CD8-positive, alpha-beta memory T cell (primary cell): Measurements from ENCODE around the gene SMIM12. TPM values are rescaled to one million over a fixed set of nuclear protein-coding genes. Genes with fewer than 3 reads are reported as not detected.

Experiments used
- CTCF ChIA-PET: fragments of 350-600 bp; sonication (Branson Sonifier 250); formaldehyde crosslinking; loops from one replicate; lab custom pipeline; 2021; ENCODE audit warnings: antibody characterized with exemption; lab: Charles Lee
- POLR2A ChIA-PET: fragments of 350-600 bp; sonication (Branson Sonifier 250); formaldehyde crosslinking; loops from one replicate; lab custom pipeline; 2021; ENCODE audit warnings: antibody characterized with exemption; lab: Charles Lee
- DNase-seq, 5 donors: peaks; one replicate each; pipeline versions ENCODE4 v3.0.0 to v3.0.0-alpha.2; 2020 to 2022; ENCODE audit warnings: mixed read lengths in 1 of 5
- H3K27ac ChIP-seq: one replicate; pipeline ENCODE4 v1.7.0; 2013; ENCODE audit warnings: low read depth, mild to moderate bottlenecking, low read length, moderate library complexity
- H3K27me3 ChIP-seq: 2 replicates; pipeline ENCODE4 v1.7.0; 2013; ENCODE audit warnings: low read length, mild to moderate bottlenecking; ENCODE audit not compliant: insufficient read depth, poor library complexity, severe bottlenecking
- H3K36me3 ChIP-seq: 2 replicates; pipeline ENCODE4 v1.7.0; 2013; ENCODE audit warnings: mild to moderate bottlenecking, low read length, moderate library complexity; ENCODE audit not compliant: insufficient read depth
- H3K4me1 ChIP-seq: 2 replicates; pipeline ENCODE4 v1.7.0; 2013; ENCODE audit warnings: mild to moderate bottlenecking, low read length, moderate library complexity; ENCODE audit not compliant: insufficient read depth
- H3K4me3 ChIP-seq: 2 replicates; pipeline ENCODE4 v1.7.0; 2013; ENCODE audit warnings: mild to moderate bottlenecking, low read length
- H3K9me3 ChIP-seq: 2 replicates; pipeline ENCODE4 v1.7.0; 2013; ENCODE audit warnings: mild to moderate bottlenecking, low read length
- H3K27ac Mint-ChIP-seq, 8 donors: one replicate each; pipeline ENCODE4 v1.8.0; 2020 to 2021; ENCODE audit warnings: mixed read lengths in 8 of 8, mild to moderate bottlenecking in 6 of 8, inconsistent platforms in 3 of 8, moderate library complexity in 3 of 8
- H3K27me3 Mint-ChIP-seq, 2 donors: one replicate each; pipeline ENCODE4 v1.8.0; 2020 to 2021; ENCODE audit warnings: mixed read lengths in 2 of 2, mild to moderate bottlenecking in 1 of 2, moderate library complexity in 1 of 2
- H3K36me3 Mint-ChIP-seq, 3 donors: one replicate each; pipeline ENCODE4 v1.8.0; 2020 to 2021; ENCODE audit warnings: mixed read lengths in 3 of 3, inconsistent platforms in 1 of 3, mild to moderate bottlenecking in 1 of 3
- H3K4me1 Mint-ChIP-seq, 3 donors: one replicate each; pipeline ENCODE4 v1.8.0; 2020 to 2021; ENCODE audit warnings: mixed read lengths in 3 of 3, inconsistent platforms in 1 of 3, mild to moderate bottlenecking in 1 of 3
- H3K4me3 Mint-ChIP-seq, 7 donors: one replicate each; pipeline ENCODE4 v1.8.0; 2020 to 2021; ENCODE audit warnings: mixed read lengths in 7 of 7, mild to moderate bottlenecking in 6 of 7, moderate library complexity in 4 of 7, inconsistent platforms in 2 of 7
- H3K9me3 Mint-ChIP-seq, 5 donors: one replicate each; pipeline ENCODE4 v1.8.0; 2020 to 2022; ENCODE audit warnings: mixed read lengths in 5 of 5, mild to moderate bottlenecking in 3 of 5, moderate library complexity in 2 of 5, inconsistent platforms in 1 of 5
- polyA plus RNA-seq: library from polyadenylated mRNA; unstranded; fragments of 300-500 nt; fragmentation: Illumina TruSeq; gene quantifications from one replicate; pipeline ENCODE4 v1.2.3, GENCODE V29; 2021
- total RNA-seq, 2 experiments: library from RNA; stranded (reverse); gene quantifications; one replicate each; pipeline ENCODE4 v1.2.3, GENCODE V29; 2021

The SMIM12 gene
- total and polyA plus RNA-seq, 3 experiments from 2014 or later: 76.3 to 92.7 (median 79.1) TPM

- H3K4me3 Mint-ChIP-seq: peak overlapping the region in 1 of 7 donors; percentile 25
- no peaks in the 10 kb centered on the region for H3K9me3 Mint-ChIP-seq
- H3K36me3 ChIP-seq: no peaks in the 10 kb centered on the region
- peaks cover 0 to 5% (median 2%) of the 10 kb centered on the region in 3 donors for H3K4me1 Mint-ChIP-seq
- H3K36me3 Mint-ChIP-seq: no peaks in the 10 kb centered on the region
- peaks cover 5% of the 10 kb centered on the region for H3K27me3 ChIP-seq
- DNase-seq: no peak
- H3K27me3 Mint-ChIP-seq: peaks cover 13 to 38% of the 10 kb centered on the region in 2 donors
- no peak overlapping the region for H3K27ac ChIP-seq
- POLR2A ChIA-PET: no interaction called here
- no peaks in the 10 kb centered on the region for H3K4me1 ChIP-seq
- no peak overlapping the region for H3K4me3 ChIP-seq
- H3K27ac Mint-ChIP-seq: no peak overlapping the region
- CTCF ChIA-PET: no interaction called here
- H3K9me3 ChIP-seq: no peaks in the 10 kb centered on the region
Observed at GRCh38 chr1:34901919-34902318, 42.4 kb upstream of the SMIM12 start.

GRCh38 chr1:34900775-34901502 lies 41.4 kb upstream of the SMIM12 start:
- H3K9me3 Mint-ChIP-seq: no peaks in the 10 kb centered on the region
- CTCF ChIA-PET: no interaction called here
- Histone ChIP-seq H3K36me3 (no peaks in the 10 kb centered on the region), H3K9me3 (no peaks in the 10 kb centered on the region), H3K27ac (no peak overlapping the region), H3K4me1 (no peaks in the 10 kb centered on the region), H3K27me3 (peaks cover 5% of the 10 kb centered on the region), H3K4me3 (no peak overlapping the region)
- peaks cover 13 to 38% of the 10 kb centered on the region in 2 donors for H3K27me3 Mint-ChIP-seq
- H3K4me3 Mint-ChIP-seq: no peak overlapping the region
- no peaks in the 10 kb centered on the region for H3K36me3 Mint-ChIP-seq
- no peak for DNase-seq
- H3K27ac Mint-ChIP-seq: no peak overlapping the region
- POLR2A ChIA-PET: no interaction called here
- H3K4me1 Mint-ChIP-seq: peaks cover 0 to 5% (median 2%) of the 10 kb centered on the region in 3 donors

DNA sequence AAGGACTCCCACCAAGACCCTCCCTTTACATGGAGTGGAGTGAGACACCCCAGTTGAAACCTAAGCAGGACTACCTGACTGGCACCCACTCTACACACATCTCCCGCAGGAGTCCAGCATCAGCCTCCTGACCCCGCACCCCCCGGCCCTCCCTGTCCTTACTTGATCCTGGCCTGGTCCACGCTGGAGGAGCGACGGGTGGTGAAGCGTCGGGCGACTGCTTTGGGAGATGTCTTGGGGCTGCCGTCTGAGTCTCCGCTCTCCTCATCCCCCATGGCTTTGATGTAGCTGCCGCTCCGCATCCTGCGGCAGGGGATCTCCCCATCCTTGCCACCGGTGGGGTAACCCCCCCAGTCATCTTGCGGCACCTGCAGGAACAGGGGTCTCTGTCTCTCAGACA lies 40.4 kb upstream of the SMIM12 start:
- CTCF ChIA-PET: no interaction called here

GRCh38 chr1:34899471-34899870 lies 39.9 kb upstream of the SMIM12 start:
- H3K4me3 ChIP-seq: no peak overlapping the region
- H3K4me3 Mint-ChIP-seq: no peak overlapping the region
- H3K9me3 Mint-ChIP-seq: no peaks in the 10 kb centered on the region
- H3K36me3 Mint-ChIP-seq: no peaks in the 10 kb centered on the region
- peaks cover 13 to 34% of the 10 kb centered on the region in 2 donors for H3K27me3 Mint-ChIP-seq
- no peaks in the 10 kb centered on the region for H3K4me1 ChIP-seq
- H3K27ac Mint-ChIP-seq: no peak overlapping the region
- no peaks in the 10 kb centered on the region for H3K36me3 ChIP-seq
- no peak overlapping the region for H3K27ac ChIP-seq
- ChIA-PET POLR2A (no interaction called here), CTCF (no interaction called here)
- peaks cover 5% of the 10 kb centered on the region for H3K27me3 ChIP-seq
- no peak for DNase-seq
- H3K9me3 ChIP-seq: no peaks in the 10 kb centered on the region
- peaks cover 0 to 5% (median 2%) of the 10 kb centered on the region in 3 donors for H3K4me1 Mint-ChIP-seq

More for the DNA sequence above, 40.4 kb upstream of the SMIM12 start:
- Histone ChIP-seq H3K4me1 (no peaks in the 10 kb centered on the region), H3K27me3 (peaks cover 5% of the 10 kb centered on the region), H3K9me3 (no peaks in the 10 kb centered on the region), H3K4me3 (no peak overlapping the region), H3K36me3 (no peaks in the 10 kb centered on the region), H3K27ac (no peak overlapping the region)
- POLR2A ChIA-PET: no interaction called here
- H3K4me1 Mint-ChIP-seq: peaks cover 0 to 5% (median 2%) of the 10 kb centered on the region in 3 donors
- H3K4me3 Mint-ChIP-seq: no peak overlapping the region
- peaks cover 13 to 34% of the 10 kb centered on the region in 2 donors for H3K27me3 Mint-ChIP-seq
- H3K9me3 Mint-ChIP-seq: no peaks in the 10 kb centered on the region
- H3K36me3 Mint-ChIP-seq: no peaks in the 10 kb centered on the region
- H3K27ac Mint-ChIP-seq: no peak overlapping the region
- DNase-seq: no peak

- no peak for DNase-seq
- peaks cover 5% of the 10 kb centered on the region for H3K27me3 ChIP-seq
- Mint-ChIP-seq H3K27me3 (peaks cover 10 to 29% of the 10 kb centered on the region in 2 donors), H3K4me1 (peaks cover 0 to 5% (median 2%) of the 10 kb centered on the region in 3 donors), H3K9me3 (peaks cover under 1 to 1% (median under 1%) of the 10 kb centered on the region in 5 donors), H3K27ac (no peak overlapping the region), H3K4me3 (no peak overlapping the region), H3K36me3 (no peaks in the 10 kb centered on the region)
- ChIA-PET POLR2A (no interaction called here), CTCF (no interaction called here)
- no peaks in the 10 kb centered on the region for H3K4me1 ChIP-seq
- H3K9me3 ChIP-seq: no peaks in the 10 kb centered on the region
- H3K36me3 ChIP-seq: no peaks in the 10 kb centered on the region
- H3K27ac ChIP-seq: no peak overlapping the region
- H3K4me3 ChIP-seq: no peak overlapping the region
Observed at GRCh38 chr1:34898330-34898761, 38.8 kb upstream of the SMIM12 start.

GRCh38 chr1:34896612-34897011 lies 37.1 kb upstream of the SMIM12 start:
- Histone ChIP-seq H3K27ac (no peak overlapping the region), H3K4me1 (no peaks in the 10 kb centered on the region), H3K9me3 (no peaks in the 10 kb centered on the region), H3K27me3 (no peaks in the 10 kb centered on the region), H3K4me3 (no peak overlapping the region), H3K36me3 (no peaks in the 10 kb centered on the region)
- no peak for DNase-seq
- CTCF ChIA-PET: interaction anchor here (0.9 kb wide), 1 partner anchor 33 kb away, joined by 3 read pairs; no protein-coding TSS in a partner anchor
- peaks cover 0 to 9% (median 0%) of the 10 kb centered on the region in 3 donors for H3K36me3 Mint-ChIP-seq
- no peak overlapping the region for H3K4me3 Mint-ChIP-seq
- no peak overlapping the region for H3K27ac Mint-ChIP-seq
- POLR2A ChIA-PET: no interaction called here
- peaks cover 0 to 5% (median 2%) of the 10 kb centered on the region in 3 donors for H3K4me1 Mint-ChIP-seq
- peaks cover 15 to 24% of the 10 kb centered on the region in 2 donors for H3K27me3 Mint-ChIP-seq
- H3K9me3 Mint-ChIP-seq: peaks cover 11 to 14% (median 14%) of the 10 kb centered on the region in 5 donors

- Mint-ChIP-seq H3K9me3 (peaks cover 13 to 19% (median 17%) of the 10 kb centered on the region in 5 donors), H3K4me3 (no peak overlapping the region), H3K36me3 (peaks cover 0 to 12% (median 0%) of the 10 kb centered on the region in 3 donors), H3K27me3 (peaks cover 20 to 59% of the 10 kb centered on the region in 2 donors), H3K4me1 (peaks cover 0 to 5% (median 3%) of the 10 kb centered on the region in 3 donors), H3K27ac (no peak overlapping the region)
- CTCF ChIA-PET: no interaction called here
- peaks cover 15% of the 10 kb centered on the region for H3K27me3 ChIP-seq
- peaks cover 6% of the 10 kb centered on the region for H3K4me1 ChIP-seq
- H3K4me3 ChIP-seq: no peak overlapping the region
- no peak overlapping the region for H3K27ac ChIP-seq
- H3K36me3 ChIP-seq: no peaks in the 10 kb centered on the region
- DNase-seq: no peak
- H3K9me3 ChIP-seq: no peaks in the 10 kb centered on the region
- POLR2A ChIA-PET: no interaction called here
Observed at GRCh38 chr1:34889705-34890104, 30.2 kb upstream of the SMIM12 start.

- Mint-ChIP-seq H3K27me3 (peaks cover 31 to 72% of the 10 kb centered on the region in 2 donors), H3K9me3 (peaks cover 9 to 15% (median 12%) of the 10 kb centered on the region in 5 donors), H3K27ac (no peak overlapping the region), H3K36me3 (peaks cover 0 to 11% (median 0%) of the 10 kb centered on the region in 3 donors), H3K4me3 (no peak overlapping the region), H3K4me1 (peaks cover 0 to 5% (median 3%) of the 10 kb centered on the region in 3 donors)
- H3K27me3 ChIP-seq: peaks cover 15% of the 10 kb centered on the region
- no peak overlapping the region for H3K27ac ChIP-seq
- no peaks in the 10 kb centered on the region for H3K36me3 ChIP-seq
- H3K4me3 ChIP-seq: no peak overlapping the region
- DNase-seq: no peak
- ChIA-PET CTCF (interaction anchor here (2.9 kb wide), 1 partner anchor 21 kb away, joined by 11 read pairs; no protein-coding TSS in a partner anchor), POLR2A (no interaction called here)
- H3K4me1 ChIP-seq: peaks cover 6% of the 10 kb centered on the region
- H3K9me3 ChIP-seq: no peaks in the 10 kb centered on the region
Observed at GRCh38 chr1:34887593-34887992, 28.0 kb upstream of the SMIM12 start.
